ENCODE measurements around the gene STON2. TPM values are rescaled to one million over a fixed set of nuclear protein-coding genes. Genes with fewer than 3 reads are reported as not detected.

The STON2 gene
- total and polyA plus RNA-seq, 4 donors, result 1.9 to 30.0 (median 7.3) TPM

DNA sequence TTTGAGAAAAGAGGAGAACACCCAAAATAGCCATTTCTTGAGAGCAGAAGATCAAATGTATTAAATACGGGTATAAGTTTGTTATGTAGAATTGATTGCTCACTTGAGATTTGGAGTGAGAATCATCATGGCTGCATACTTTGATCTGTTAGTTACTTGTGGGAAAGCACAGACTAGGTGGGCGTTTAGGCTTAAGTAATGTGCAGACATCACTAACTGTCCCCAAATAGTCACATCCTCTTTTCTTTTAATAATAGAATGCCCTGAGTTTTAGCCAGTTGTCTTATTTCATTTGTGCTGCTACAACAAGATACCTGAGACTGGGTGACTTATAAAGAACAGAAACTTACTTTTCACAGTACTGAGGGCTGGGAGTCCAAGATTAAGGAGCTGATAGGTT is 165.0 kb downstream of the STON2 start:
- no peak overlapping the region for H3K27ac ChIP-seq (ENCODE audit: low read depth in 1 of 2, low read length in 2 of 2)
- no peak for TF ChIP-seq RXRA (IDR thresholded peaks at IDR 0.05)
- TF ChIP-seq, protein P1, sequence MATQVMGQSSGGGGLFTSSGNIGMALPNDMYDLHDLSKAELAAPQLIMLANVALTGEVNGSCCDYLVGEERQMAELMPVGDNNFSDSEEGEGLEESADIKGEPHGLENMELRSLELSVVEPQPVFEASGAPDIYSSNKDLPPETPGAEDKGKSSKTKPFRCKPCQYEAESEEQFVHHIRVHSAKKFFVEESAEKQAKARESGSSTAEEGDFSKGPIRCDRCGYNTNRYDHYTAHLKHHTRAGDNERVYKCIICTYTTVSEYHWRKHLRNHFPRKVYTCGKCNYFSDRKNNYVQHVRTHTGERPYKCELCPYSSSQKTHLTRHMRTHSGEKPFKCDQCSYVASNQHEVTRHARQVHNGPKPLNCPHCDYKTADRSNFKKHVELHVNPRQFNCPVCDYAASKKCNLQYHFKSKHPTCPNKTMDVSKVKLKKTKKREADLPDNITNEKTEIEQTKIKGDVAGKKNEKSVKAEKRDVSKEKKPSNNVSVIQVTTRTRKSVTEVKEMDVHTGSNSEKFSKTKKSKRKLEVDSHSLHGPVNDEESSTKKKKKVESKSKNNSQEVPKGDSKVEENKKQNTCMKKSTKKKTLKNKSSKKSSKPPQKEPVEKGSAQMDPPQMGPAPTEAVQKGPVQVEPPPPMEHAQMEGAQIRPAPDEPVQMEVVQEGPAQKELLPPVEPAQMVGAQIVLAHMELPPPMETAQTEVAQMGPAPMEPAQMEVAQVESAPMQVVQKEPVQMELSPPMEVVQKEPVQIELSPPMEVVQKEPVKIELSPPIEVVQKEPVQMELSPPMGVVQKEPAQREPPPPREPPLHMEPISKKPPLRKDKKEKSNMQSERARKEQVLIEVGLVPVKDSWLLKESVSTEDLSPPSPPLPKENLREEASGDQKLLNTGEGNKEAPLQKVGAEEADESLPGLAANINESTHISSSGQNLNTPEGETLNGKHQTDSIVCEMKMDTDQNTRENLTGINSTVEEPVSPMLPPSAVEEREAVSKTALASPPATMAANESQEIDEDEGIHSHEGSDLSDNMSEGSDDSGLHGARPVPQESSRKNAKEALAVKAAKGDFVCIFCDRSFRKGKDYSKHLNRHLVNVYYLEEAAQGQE (IDR thresholded peaks at IDR 0.05), result no peak
- TF ChIP-seq JUND (IDR thresholded peaks at IDR 0.05), result no peak
- TF ChIP-seq EGR1 (IDR thresholded peaks at IDR 0.05; ENCODE audit: low read depth in 2 of 2), result no peak
- no peak for TF ChIP-seq GABPA (IDR thresholded peaks at IDR 0.05 in 1 of 2, conservative IDR thresholded peaks at IDR 0.05 in 1 of 2)
- TF ChIP-seq NR2F2 (IDR thresholded peaks at IDR 0.05), result no peak
- no peak for TF ChIP-seq SP1 (IDR thresholded peaks at IDR 0.05)
- no peak for TF ChIP-seq HNF4A (conservative IDR thresholded peaks at IDR 0.05)
- no peak for TF ChIP-seq YY1 (IDR thresholded peaks at IDR 0.05)
- TF ChIP-seq, protein P2, sequence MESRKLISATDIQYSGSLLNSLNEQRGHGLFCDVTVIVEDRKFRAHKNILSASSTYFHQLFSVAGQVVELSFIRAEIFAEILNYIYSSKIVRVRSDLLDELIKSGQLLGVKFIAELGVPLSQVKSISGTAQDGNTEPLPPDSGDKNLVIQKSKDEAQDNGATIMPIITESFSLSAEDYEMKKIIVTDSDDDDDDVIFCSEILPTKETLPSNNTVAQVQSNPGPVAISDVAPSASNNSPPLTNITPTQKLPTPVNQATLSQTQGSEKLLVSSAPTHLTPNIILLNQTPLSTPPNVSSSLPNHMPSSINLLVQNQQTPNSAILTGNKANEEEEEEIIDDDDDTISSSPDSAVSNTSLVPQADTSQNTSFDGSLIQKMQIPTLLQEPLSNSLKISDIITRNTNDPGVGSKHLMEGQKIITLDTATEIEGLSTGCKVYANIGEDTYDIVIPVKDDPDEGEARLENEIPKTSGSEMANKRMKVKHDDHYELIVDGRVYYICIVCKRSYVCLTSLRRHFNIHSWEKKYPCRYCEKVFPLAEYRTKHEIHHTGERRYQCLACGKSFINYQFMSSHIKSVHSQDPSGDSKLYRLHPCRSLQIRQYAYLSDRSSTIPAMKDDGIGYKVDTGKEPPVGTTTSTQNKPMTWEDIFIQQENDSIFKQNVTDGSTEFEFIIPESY (IDR thresholded peaks at IDR 0.05), result no peak
- TF ChIP-seq, protein P3, sequence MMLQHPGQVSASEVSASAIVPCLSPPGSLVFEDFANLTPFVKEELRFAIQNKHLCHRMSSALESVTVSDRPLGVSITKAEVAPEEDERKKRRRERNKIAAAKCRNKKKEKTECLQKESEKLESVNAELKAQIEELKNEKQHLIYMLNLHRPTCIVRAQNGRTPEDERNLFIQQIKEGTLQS (IDR thresholded peaks at IDR 0.05), result no peak
- no peak for TF ChIP-seq FOXA2 (IDR thresholded peaks at IDR 0.05)
- no peak for TF ChIP-seq RAD21 (IDR thresholded peaks at IDR 0.05)
- no peak for TF ChIP-seq FOXA1 (IDR thresholded peaks at IDR 0.05)
- H3K9me3 ChIP-seq (ENCODE audit: control insufficient read depth in 4 of 4, low read length in 3 of 4), result no peaks in the 10 kb centered on the region
- no peaks in the 10 kb centered on the region for H3K36me3 ChIP-seq (ENCODE audit: control insufficient read depth in 4 of 4, insufficient read depth in 3 of 4, low read depth in 1 of 4, low read length in 3 of 4)
- no peak for DNase-seq (ENCODE audit: low spot score)
- WGBS, result 84% methylated on average over 2 of the region's 2 CpGs
- H3K9ac ChIP-seq (ENCODE audit: low read depth in 1 of 2, low read length in 2 of 2), result no peak overlapping the region
- H3K27me3 ChIP-seq (ENCODE audit: control insufficient read depth in 4 of 4, insufficient read depth in 4 of 4, low read length in 3 of 4), result no peaks in the 10 kb centered on the region
- H3K4me1 ChIP-seq (ENCODE audit: control insufficient read depth in 4 of 4, insufficient read depth in 4 of 4, low read length in 3 of 4), result no peaks in the 10 kb centered on the region
- no peak overlapping the region for H3K4me3 ChIP-seq (ENCODE audit: low read depth in 1 of 3, low read length in 3 of 3)

DNA sequence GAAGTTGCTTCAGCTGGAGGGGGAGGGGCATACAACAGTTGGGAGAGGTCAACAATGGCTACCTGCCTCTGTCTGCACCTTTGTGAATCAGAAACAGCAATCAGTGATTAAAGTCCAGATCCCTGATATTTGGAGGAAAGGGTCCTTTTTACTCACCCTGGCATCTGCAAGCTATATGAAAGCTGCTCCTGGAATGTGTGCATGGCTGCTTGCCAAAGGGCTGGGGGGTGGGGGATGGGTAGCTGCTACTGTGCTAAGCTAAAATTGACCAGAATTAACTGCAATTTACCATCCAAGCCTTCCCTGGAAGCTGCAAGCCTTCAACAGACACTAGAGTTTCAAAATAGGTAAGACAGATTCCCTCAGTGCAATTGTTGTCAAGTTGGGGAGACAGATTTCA is 165.8 kb downstream of the STON2 start:
- Histone ChIP-seq H3K4me3 (ENCODE audit: low read depth in 1 of 3, low read length in 3 of 3) (no peak overlapping the region), H3K27me3 (ENCODE audit: control insufficient read depth in 4 of 4, insufficient read depth in 4 of 4, low read length in 3 of 4) (no peaks in the 10 kb centered on the region), H3K9me3 (ENCODE audit: control insufficient read depth in 4 of 4, low read length in 3 of 4) (no peaks in the 10 kb centered on the region), H3K36me3 (ENCODE audit: control insufficient read depth in 4 of 4, insufficient read depth in 3 of 4, low read depth in 1 of 4, low read length in 3 of 4) (no peaks in the 10 kb centered on the region), H3K9ac (ENCODE audit: low read depth in 1 of 2, low read length in 2 of 2) (no peak overlapping the region), H3K4me1 (ENCODE audit: control insufficient read depth in 4 of 4, insufficient read depth in 4 of 4, low read length in 3 of 4) (no peaks in the 10 kb centered on the region), H3K27ac (ENCODE audit: low read depth in 1 of 2, low read length in 2 of 2) (no peak overlapping the region)
- DNase-seq (ENCODE audit: low spot score), result no peak
- TF ChIP-seq RXRA (IDR thresholded peaks at IDR 0.05) (no peak), TAF1 (conservative IDR thresholded peaks at IDR 0.05) (no peak), GABPA (IDR thresholded peaks at IDR 0.05 in 1 of 2, conservative IDR thresholded peaks at IDR 0.05 in 1 of 2) (no peak), SP1 (IDR thresholded peaks at IDR 0.05) (no peak), FOXA2 (IDR thresholded peaks at IDR 0.05) (no peak), JUND (IDR thresholded peaks at IDR 0.05) (no peak), EGR1 (IDR thresholded peaks at IDR 0.05; ENCODE audit: low read depth in 2 of 2) (no peak), HNF4G (IDR thresholded peaks at IDR 0.05) (no peak), HNF4A (conservative IDR thresholded peaks at IDR 0.05) (no peak), YY1 (IDR thresholded peaks at IDR 0.05) (no peak)
- TF ChIP-seq, protein P4, sequence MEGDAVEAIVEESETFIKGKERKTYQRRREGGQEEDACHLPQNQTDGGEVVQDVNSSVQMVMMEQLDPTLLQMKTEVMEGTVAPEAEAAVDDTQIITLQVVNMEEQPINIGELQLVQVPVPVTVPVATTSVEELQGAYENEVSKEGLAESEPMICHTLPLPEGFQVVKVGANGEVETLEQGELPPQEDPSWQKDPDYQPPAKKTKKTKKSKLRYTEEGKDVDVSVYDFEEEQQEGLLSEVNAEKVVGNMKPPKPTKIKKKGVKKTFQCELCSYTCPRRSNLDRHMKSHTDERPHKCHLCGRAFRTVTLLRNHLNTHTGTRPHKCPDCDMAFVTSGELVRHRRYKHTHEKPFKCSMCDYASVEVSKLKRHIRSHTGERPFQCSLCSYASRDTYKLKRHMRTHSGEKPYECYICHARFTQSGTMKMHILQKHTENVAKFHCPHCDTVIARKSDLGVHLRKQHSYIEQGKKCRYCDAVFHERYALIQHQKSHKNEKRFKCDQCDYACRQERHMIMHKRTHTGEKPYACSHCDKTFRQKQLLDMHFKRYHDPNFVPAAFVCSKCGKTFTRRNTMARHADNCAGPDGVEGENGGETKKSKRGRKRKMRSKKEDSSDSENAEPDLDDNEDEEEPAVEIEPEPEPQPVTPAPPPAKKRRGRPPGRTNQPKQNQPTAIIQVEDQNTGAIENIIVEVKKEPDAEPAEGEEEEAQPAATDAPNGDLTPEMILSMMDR (IDR thresholded peaks at IDR 0.05; ENCODE audit: low read depth, low read length, missing input control), result no peak
- TF ChIP-seq, protein P3 (IDR thresholded peaks at IDR 0.05), result no peak
